Lung (tissue), 12 donors: ENCODE results near the gene MERTK. TPM values are rescaled to one million over a fixed set of nuclear protein-coding genes. Genes with fewer than 3 reads are reported as not detected.
"Not testable (repeated sequence)": the region's sequence is repeated elsewhere in the genome, so short reads cannot be mapped to it uniquely, and the experiment has no call there.

Experiments used
- ATAC-seq: fragments of 200-7000 bp; cut with Tn5 transposase; one replicate; pipeline ENCODE4 v1.9.1; 2020; ENCODE audit warnings: moderate number of reproducible peaks; ENCODE audit not compliant: insufficient read depth, low FRiP score
- DNase-seq, 3 donors: peaks; one replicate each; pipeline ENCODE4 v3.0.0-alpha.2; 2013 to 2017
- H3K27ac ChIP-seq, 2 donors: one replicate each; pipeline ENCODE4 v1.5.1; 2013; ENCODE audit warnings: mild to moderate bottlenecking in 2 of 2, moderate library complexity in 2 of 2, control low read depth in 1 of 2, inconsistent platforms in 1 of 2, low read depth in 1 of 2, low read length in 1 of 2
- H3K27me3 ChIP-seq, 3 donors: one replicate each; pipeline ENCODE4 v1.5.1; 2013; ENCODE audit warnings: low read length in 2 of 3; ENCODE audit not compliant: control insufficient read depth in 3 of 3, insufficient read depth in 3 of 3
- H3K36me3 ChIP-seq, 4 donors: one replicate each; pipeline ENCODE4 v1.5.1; 2013; ENCODE audit warnings: low read length in 4 of 4, mild to moderate bottlenecking in 1 of 4, moderate library complexity in 1 of 4; ENCODE audit not compliant: control insufficient read depth in 4 of 4, insufficient read depth in 4 of 4
- H3K4me1 ChIP-seq, 5 donors: one replicate each; pipeline ENCODE4 v1.5.1; 2013; ENCODE audit warnings: low read length in 5 of 5, mild to moderate bottlenecking in 2 of 5, moderate library complexity in 1 of 5; ENCODE audit not compliant: control insufficient read depth in 5 of 5, insufficient read depth in 5 of 5
- H3K4me3 ChIP-seq: one replicate; pipeline ENCODE4 v1.5.1; 2013; ENCODE audit warnings: mild to moderate bottlenecking, control low read depth, moderate library complexity
- H3K9ac ChIP-seq, 2 donors: one replicate each; pipeline ENCODE4 v1.5.1; 2013; ENCODE audit warnings: low read length in 2 of 2, control low read depth in 1 of 2; ENCODE audit not compliant: insufficient read depth in 1 of 2
- H3K9me3 ChIP-seq, 4 donors: one replicate each; pipeline ENCODE4 v1.5.1; 2013; ENCODE audit warnings: low read length in 3 of 4, mild to moderate bottlenecking in 1 of 4, moderate library complexity in 1 of 4; ENCODE audit not compliant: control insufficient read depth in 4 of 4, insufficient read depth in 3 of 4
- CTCF ChIP-seq: IDR thresholded peaks from 2 replicates; pipeline ENCODE4 v1.5.1; 2012; ENCODE audit warnings: mild to moderate bottlenecking; ENCODE audit errors: control extremely low read depth, extremely low read depth
- WGBS, 2 donors: extraction: QIAGEN DNeasy Blood & Tissue Kit; methylation state at CpG; one replicate each; pipeline ENCODE4 v1.1.7; 2013; 5-methylcytosine and 5-hydroxymethylcytosine counted together
- polyA plus RNA-seq, 2 donors: library from polyadenylated mRNA; stranded (reverse); fragments of 200-250 nt; gene quantifications; one replicate each; pipeline ENCODE4 v1.2.1, GENCODE V29; 2013
- total RNA-seq, 2 donors: library from RNA; depleted of rRNA in 1 of 2; stranded (reverse); fragments of >200 nt in 1 of 2; gene quantifications; one replicate each; pipeline ENCODE4 v1.2.1, GENCODE V29; 2014 to 2021
- donor health status: control.
- donor health status: control.
- donor health status: Bipolar disorder and iron deficiency.
- donor health status: healthy.
- donor health status: DM: yes; HTN: yes; CAD: no.

MERTK gene
- total and polyA plus RNA-seq, 4 donors, result 5.5 to 33.1 (median 22.4) TPM

GRCh38 chr2:111904726-111905474 is 6.5 kb downstream of the MERTK start:
- Histone ChIP-seq H3K9ac (no peak overlapping the region), H3K9me3 (no peaks in the 10 kb centered on the region), H3K4me1 (peaks cover 0 to 29% (median 7%) of the 10 kb centered on the region in 5 donors), H3K27me3 (no peaks in the 10 kb centered on the region), H3K27ac (no peak overlapping the region), H3K4me3 (no peak overlapping the region), H3K36me3 (no peaks in the 10 kb centered on the region)
- no peak for TF ChIP-seq CTCF
- no peak for ATAC-seq
- 85 to 93% methylated on average over 10 of the region's 10 CpGs for WGBS, 2 donors
- DNase-seq, result no peak

- not testable (repeated sequence) for H3K27ac ChIP-seq, H3K27me3 ChIP-seq, H3K36me3 ChIP-seq, H3K9me3 ChIP-seq, H3K4me3 ChIP-seq, H3K9ac ChIP-seq, DNase-seq, ATAC-seq
- H3K4me1 ChIP-seq, result peaks cover 0 to 28% (median 7%) of the 10 kb centered on the region in 5 donors
- 95 to 97% methylated on average over 9 of the region's 9 CpGs for WGBS, 2 donors
These were observed 7.1 kb downstream of the MERTK start for GRCh38 chr2:111905475-111905869.

GRCh38 chr2:111905990-111906735 is 7.8 kb downstream of the MERTK start:
- 18 to 29% methylated on average over 4 of the region's 4 CpGs for WGBS, 2 donors
- Histone ChIP-seq H3K4me1 (peaks cover 0 to 21% (median 7%) of the 10 kb centered on the region in 5 donors), H3K27me3 (no peaks in the 10 kb centered on the region), H3K36me3 (no peaks in the 10 kb centered on the region), H3K27ac (no peak overlapping the region), H3K4me3 (no peak overlapping the region), H3K9me3 (no peaks in the 10 kb centered on the region), H3K9ac (peak overlapping the region in 1 of 2 donors; percentile 44)
- TF ChIP-seq CTCF, result no peak
- no peak for DNase-seq
- peak; percentile 19 for ATAC-seq

GRCh38 chr2:111908578-111908977 is 10.2 kb downstream of the MERTK start:
- no peaks in the 10 kb centered on the region for H3K36me3 ChIP-seq
- DNase-seq (no peak), ATAC-seq (no peak)
- TF ChIP-seq CTCF, result no peak
- no peaks in the 10 kb centered on the region for H3K27me3 ChIP-seq
- H3K4me1 ChIP-seq, result peaks cover 0 to 19% (median 7%) of the 10 kb centered on the region in 5 donors
- H3K27ac ChIP-seq, result no peak overlapping the region
- no peaks in the 10 kb centered on the region for H3K9me3 ChIP-seq
- H3K9ac ChIP-seq, result no peak overlapping the region
- 71 to 79% methylated on average over 1 of the region's 1 CpG for WGBS, 2 donors
- no peak overlapping the region for H3K4me3 ChIP-seq
